HG03354 (cell line): ENCODE results near the gene GLT6D1.

Source experiments
- ATAC-seq: cut with Tn5 transposase; IDR thresholded peaks from one replicate; pipeline ENCODE4 v1.9.1; 2021; ENCODE audit warnings: mild to moderate bottlenecking; ENCODE audit not compliant: unreplicated experiment, poor library complexity, severe bottlenecking

Gene GLT6D1

DNA sequence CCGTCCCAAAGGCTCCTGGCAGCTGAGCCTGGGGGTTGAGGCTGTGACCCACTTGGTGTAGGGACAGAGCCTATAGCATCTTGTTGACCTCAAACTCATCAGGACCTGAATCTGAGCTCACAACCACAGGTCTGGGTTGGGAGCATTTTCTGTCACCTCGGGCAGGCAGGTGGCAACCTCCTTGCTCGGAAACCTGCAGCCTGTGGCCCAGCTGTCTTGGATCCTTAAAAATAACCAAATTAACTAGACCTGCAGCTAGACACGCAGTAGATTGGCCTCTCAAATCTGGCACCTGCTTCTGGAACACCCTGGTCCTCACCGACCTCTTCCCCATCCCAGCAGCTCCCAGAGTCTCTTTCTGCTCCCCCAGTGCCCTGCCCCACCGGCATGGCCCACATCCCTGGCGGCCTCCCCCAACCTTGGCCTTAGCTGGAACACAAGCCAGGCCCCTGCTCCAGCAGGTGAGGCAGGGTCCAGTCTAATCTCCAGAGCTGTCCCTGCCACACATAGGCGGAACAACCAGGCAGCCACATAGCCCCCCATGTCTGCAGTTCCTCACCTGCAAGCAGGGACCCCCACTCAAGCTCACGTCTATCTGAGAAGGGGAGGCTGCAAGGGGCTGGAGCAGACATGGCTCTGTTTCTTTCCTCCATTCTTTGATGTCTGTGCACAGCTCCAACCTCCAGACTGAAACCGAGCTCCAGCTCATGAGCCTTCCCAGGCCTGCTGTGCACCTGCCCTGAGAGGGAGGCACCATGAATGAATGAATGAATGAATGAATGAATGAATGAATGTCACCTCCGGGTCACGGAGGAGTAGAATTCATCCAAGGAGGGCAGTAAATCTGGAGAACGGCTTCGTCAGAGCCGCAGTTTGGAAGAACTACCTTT, 49.5 kb downstream of the GLT6D1 start:
- ATAC-seq: no peak

- no peak for ATAC-seq
These were observed 50.3 kb downstream of the GLT6D1 start for GRCh38 chr9:135588886-135589595.

GRCh38 chr9:135588371-135588770, 51.0 kb downstream of the GLT6D1 start:
- no peak for ATAC-seq

DNA sequence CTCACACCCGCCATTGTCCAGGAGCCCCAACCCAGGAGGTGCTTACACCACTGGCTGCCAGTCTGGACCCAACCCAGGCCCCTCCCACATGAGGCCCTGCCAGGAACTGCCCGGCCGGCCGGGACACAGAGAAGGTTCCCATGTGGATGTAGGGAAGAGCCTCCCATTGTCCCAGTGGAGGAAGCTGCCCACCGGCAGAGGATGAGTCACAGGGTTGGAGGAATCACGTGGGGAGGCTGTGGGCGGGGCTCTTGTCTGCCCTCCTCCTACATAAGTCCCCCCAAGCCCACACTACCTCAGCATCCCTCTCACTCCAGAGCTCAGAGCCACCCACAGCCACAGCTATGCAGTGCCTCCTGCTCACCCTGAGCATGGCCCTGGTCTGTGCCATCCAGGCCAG, 51.7 kb downstream of the GLT6D1 start:
- ATAC-seq: no peak

GRCh38 chr9:135586601-135587109, 52.7 kb downstream of the GLT6D1 start:
- ATAC-seq: no peak

DNA sequence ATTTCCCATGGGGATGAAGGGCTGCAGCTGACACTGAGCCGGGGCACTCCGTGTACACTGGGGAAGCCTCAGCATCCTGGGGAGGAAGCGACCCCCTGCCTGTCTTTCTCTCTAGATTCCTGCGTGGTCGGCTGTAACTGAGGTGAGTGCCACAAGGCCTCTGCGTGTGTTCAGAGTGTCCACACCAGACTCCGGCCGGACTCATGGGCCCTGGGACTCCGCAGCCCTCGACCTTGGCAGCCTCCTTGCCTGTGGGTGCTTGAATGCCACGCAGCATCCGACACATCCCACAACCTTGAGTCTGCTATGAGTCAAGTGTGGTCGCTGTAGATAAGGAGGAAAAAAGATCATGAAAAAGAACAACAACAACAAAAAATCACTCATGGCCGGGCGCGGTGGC, 54.4 kb downstream of the GLT6D1 start:
- no peak for ATAC-seq

DNA sequence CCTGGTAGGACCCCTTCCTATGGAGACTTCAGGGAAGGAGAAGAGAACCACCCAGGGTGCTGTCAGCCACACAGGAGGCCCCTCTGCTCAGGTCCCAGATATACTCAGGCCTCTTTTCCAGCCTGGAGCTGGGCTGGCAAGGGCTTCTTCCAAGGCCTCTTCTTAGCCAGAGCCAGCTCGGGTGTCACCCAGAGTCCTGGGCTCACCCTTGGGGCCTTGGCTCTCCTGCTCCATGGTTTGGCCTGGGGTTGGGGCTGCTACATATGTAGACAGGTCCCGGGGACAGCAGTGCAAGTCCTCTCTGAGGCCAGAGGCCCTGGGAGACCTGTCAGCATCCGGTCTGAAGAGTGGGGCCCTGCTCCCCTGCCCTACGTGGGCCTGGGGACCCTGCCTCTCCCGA, 55.0 kb downstream of the GLT6D1 start:
- no peak for ATAC-seq

DNA sequence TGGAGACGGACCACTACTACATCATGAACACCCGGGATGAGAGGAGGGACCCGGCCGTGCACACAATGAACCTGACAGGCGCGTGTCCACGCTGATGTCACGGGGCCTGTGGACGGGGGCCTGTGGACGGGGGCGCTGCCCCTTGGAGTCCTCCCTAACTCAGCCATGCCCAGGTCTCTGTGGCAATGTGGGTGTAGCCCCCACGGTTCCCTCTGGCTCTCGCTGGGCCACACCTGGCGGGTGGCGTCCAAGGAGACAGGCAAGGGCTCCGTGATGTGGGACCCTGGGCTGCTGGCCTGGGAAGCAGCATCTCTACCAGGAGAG, 55.7 kb downstream of the GLT6D1 start:
- no peak for ATAC-seq

DNA sequence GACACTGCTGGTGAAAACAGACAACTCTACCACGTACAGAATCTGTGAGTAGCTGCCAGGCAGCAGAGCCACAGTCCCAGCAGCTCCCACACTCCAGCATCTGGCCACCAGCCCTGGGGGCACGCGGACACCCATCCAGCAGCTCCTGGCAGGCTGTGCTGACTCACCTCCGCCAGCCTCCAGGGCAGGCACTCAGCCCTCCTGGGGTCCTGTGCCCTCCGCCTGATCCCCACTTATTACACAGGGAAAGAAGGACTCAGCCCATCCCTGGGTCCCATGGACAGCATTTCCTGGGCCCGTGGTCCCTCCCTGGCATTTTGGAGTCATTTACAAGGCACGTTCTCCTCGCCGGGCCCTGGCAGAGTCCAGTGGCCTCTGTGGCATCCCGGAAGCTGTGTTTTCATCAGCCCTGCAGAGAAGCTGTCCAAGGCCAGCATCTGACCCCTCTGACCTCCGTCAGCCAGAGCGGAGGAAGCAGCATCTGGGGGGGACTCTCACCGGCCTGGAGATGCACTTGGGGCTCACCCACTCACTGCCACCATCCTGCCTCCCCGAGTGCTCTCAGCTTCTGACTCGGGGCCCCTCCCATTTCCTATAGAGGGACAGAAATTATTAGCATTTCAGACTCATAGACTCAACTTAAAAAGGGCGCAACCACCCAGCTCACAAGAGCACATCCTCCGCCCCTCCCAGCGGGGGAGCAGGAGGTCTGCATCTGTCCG, 56.2 kb downstream of the GLT6D1 start:
- no peak for ATAC-seq

DNA sequence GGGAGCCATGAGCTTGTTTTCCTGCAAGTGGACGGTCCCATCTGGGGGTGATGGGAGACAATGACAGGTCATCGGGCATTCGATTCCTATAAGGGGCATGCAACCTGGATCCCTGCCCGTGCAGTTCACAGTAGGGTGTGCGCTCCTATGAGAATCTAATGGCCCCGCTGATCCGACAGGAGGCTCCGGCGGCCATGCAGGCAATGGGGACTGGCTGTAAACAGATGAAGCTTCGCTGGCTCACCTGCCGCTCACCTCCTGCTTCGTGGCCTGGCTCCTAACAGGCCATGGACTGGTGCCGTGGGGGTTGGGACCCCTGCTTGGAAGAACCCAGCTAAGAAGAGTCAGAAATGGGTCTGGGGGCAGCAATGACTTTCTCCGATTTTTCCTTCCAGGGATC, 56.8 kb downstream of the GLT6D1 start:
- no peak for ATAC-seq

DNA sequence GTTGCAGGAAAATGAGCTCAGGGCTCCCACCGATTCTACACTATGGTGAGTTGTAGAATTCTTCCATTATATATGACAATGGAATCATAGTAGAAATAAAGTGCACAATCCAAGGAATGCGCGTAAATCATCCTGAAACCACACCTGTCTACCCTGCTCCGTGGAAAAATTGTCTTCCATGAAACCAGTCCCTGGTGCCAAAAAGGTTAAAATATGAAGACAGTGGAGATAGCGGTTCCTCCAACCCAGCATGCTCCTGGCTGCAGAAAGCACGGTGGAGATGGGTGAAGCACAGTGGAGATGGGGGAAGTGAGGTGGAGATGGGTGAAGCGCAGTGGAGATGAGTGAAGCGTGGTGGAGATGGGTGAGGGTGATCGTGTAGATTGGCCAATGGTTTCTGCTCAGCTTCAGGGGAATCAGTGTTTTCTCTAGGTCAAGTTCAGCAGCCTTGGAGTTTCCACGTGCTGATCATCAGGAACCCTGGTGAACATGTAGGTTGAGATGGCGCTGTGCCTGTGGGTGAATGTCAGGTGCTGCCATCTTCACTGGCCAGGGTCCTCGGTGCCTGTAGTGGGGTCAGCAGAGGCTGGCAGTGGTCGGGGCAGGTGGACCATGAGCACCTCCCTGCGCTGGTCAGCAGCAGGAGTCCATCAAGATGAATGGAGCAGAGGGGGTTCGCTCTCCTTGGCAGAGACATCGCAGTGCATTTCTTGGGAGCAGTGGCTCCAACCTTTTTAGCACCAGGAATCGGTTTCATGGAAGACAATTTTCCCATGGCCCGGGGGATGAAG, 57.5 kb downstream of the GLT6D1 start:
- no peak for ATAC-seq

- no peak for ATAC-seq
These were observed 58.5 kb downstream of the GLT6D1 start for GRCh38 chr9:135580664-135581380.

- no peak for ATAC-seq
These were observed 59.3 kb downstream of the GLT6D1 start for GRCh38 chr9:135579889-135580660.

- ATAC-seq: no peak
These were observed 60.0 kb downstream of the GLT6D1 start for GRCh38 chr9:135579356-135579755.

DNA sequence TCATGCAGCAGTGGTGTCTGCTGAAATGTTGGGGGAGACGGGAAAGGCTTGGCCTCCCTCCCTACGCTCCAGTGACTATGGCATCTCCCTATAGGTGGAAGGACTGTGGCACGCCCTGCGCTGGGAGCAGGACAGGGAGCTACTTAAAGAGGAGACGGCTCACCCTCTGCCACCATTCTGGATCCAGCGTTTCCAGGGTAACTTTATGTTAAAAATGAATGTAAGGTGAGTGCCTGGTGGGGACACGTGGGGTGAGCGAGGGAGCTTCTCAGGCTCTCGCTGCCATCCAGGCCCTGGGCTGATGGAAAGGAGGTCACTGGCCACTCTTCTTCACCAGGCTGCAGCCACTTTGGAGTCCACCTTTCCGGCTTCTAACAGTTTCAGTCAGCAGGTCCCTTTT, 62.1 kb downstream of the GLT6D1 start:
- ATAC-seq: no peak

DNA sequence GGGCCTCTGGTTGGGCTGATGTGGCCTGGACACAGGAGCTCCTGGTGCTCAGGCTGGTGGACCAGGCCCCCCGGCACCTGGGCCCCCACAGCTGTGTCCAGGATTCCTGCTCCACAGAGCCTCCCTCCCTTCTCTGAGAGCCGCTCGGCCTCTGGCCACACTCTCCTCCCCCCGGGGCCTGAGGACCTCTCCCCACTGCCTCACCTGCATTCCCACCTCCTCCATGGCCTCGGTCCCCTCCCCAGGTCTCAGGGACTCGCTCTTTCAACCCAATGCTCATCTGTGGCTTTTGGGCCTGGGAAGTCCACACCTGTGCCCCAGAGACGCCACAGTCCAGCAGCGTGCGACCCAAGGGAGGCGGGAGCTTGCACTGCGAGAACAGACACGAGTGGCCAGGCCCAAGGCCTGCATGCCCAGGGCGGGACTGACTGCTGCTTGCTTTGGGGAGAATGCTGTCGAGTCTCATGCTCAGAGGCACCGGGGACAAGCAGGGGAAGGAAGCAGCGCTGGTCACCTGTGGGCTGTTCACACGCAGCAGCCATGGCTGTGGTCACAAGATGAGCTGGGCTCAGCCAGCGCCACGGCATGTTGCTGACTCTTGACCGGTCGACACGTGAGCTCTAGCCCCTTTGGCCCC, 63.2 kb downstream of the GLT6D1 start:
- ATAC-seq: no peak

- no peak for ATAC-seq
These were observed 64.4 kb downstream of the GLT6D1 start for GRCh38 chr9:135574943-135575342.

DNA sequence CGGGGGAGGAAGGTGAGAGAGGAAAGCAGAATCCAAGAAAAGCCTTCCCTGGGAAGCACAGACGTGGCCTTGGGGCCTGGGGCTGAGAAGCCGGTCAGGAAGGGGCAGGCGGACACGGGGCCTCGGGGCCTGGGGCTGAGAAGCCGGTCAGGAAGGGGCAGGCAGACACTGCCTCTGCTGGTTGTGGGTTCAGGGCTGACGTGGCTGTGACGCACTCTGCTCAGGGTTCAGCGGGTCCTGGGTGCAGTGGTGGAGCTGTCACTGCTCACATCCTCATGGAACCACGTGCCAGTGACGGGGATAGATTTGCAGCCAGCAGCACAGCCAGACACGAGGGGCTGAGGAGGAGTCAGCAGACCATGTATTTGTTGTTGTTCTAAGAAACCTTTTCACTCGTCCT, 65.0 kb downstream of the GLT6D1 start:
- no peak for ATAC-seq
